Ovary (tissue), 3 donors: Measurements from ENCODE around the gene RARRES2.

Experiments used
- CTCF ChIP-seq, 3 donors: fragments of 450-650 bp in 2 of 3; fragments of 200-600 bp in 1 of 3; IDR thresholded peaks; one replicate each; pipeline versions ENCODE4 v1.5.1 to v1.8.0; 2016 to 2022; ENCODE audit warnings: antibody characterized with exemption in 3 of 3, mild to moderate bottlenecking in 1 of 3
- POLR2A ChIP-seq: fragments of 450-650 bp; IDR thresholded peaks from one replicate; pipeline ENCODE4 v1.6.1; 2017; ENCODE audit warnings: antibody characterized with exemption, mild to moderate bottlenecking, moderate library complexity
- donor health status: DM: no; HTN: no; CAD: no.

DNA sequence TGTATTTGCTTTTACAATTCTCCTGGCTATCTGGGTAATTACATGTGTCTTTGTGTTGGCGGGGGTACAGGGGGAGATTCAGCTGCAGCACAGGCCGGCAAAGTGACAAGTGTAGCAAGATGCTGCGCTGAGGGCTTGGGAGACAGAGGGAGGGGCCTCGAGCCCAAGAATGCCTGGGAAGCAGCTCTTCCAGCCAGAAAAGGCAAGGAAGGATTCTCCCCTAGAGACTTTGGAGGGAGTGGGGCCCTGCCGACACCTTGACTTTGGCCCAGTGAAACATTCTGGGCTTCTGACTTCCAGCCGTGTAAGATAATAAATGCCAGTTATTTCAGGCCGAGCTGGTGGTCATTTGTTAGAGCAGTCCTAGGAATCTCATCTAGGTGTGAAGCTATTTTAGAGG is 20.0 kb upstream of the RARRES2 start:
- TF ChIP-seq CTCF (IDR thresholded peaks at IDR 0.05) = no peak
- TF ChIP-seq POLR2A = no peak
